Adipocyte (in vitro differentiated cells): Measurements from ENCODE around the gene JUN.

Experiments
- DNase-seq: peaks from one replicate; pipeline ENCODE4 v3.0.0-alpha.2; 2015; ENCODE audit warnings: low read depth
- H3K27me3 ChIP-seq: replicated peaks from 2 replicates; pipeline ENCODE4 v1.7.0; 2013; ENCODE audit warnings: mild to moderate bottlenecking, low read length, moderate library complexity; ENCODE audit not compliant: control insufficient read depth, insufficient read depth
- H3K36me3 ChIP-seq: 2 replicates; pipeline ENCODE4 v1.7.0; 2013; ENCODE audit warnings: low read length, mild to moderate bottlenecking, moderate library complexity; ENCODE audit not compliant: control insufficient read depth, insufficient read depth, severe bottlenecking
- H3K4me1 ChIP-seq: 2 replicates; pipeline ENCODE4 v1.7.0; 2013; ENCODE audit warnings: mild to moderate bottlenecking, low read length, moderate library complexity; ENCODE audit not compliant: control insufficient read depth, insufficient read depth
- H3K4me3 ChIP-seq: 2 replicates; pipeline ENCODE4 v1.7.0; 2013; ENCODE audit warnings: mild to moderate bottlenecking, low read length, moderate library complexity
- H3K9ac ChIP-seq: 2 replicates; pipeline ENCODE4 v1.7.0; 2013; ENCODE audit warnings: mild to moderate bottlenecking, low read length, moderate library complexity
- H3K9me3 ChIP-seq: 2 replicates; pipeline ENCODE4 v1.7.0; 2013; ENCODE audit warnings: mild to moderate bottlenecking, low read length, moderate library complexity; ENCODE audit not compliant: control insufficient read depth

Gene JUN

DNA sequence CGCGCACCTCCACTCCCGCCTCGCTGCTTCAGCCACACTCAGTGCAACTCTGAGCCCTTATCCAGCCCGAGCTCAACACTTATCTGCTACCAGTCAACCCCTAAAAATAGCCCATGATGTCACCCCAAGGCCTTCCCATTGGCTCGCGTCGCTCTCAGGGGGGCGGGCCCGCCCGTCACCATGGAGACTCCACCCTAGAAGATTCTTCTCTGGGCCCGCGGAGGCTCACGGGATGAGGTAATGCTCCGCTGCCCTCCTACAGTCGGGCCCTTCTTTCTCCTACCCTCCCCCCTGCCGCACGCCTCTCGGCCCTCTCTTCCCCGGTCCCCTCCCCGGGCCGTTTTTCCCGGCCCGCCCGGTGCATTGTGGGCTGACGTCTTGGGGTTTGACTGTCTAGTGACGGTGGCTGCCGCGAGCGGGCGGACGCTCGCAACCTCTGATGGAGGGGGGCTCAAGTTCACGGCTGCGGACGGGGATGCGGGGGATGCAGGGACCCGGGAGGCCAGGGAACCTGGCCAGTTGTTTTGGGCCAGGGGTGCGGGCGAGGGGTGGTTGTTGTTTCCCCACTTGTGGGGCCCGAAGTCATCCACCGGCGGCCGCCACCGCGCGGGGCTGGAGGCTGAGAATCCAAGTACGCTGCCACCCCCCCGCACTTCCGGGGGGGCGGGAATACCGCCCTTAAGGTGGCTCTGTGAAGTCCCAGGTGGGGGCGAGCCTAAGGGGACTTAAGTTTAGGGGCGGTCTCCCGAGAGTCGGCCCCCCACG, at the start of gene JUN:
JUN (minus strand) TSS at position 55 of the 765 bp plus-strand sequence. CDS start 977 bp downstream, outside the sequence.
- peak; percentile 100 for DNase-seq
- H3K27me3 ChIP-seq = no peaks in the 10 kb centered on the region
- H3K4me1 ChIP-seq = peaks cover 31% of the 10 kb centered on the region
- peak within 1 kb of the TSS; percentile 86 for H3K4me3 ChIP-seq
- H3K9me3 ChIP-seq = no peaks in the 10 kb centered on the region
- no peaks in the 10 kb centered on the region for H3K36me3 ChIP-seq
- peak within 1 kb of the TSS; percentile 95 for H3K9ac ChIP-seq

DNA sequence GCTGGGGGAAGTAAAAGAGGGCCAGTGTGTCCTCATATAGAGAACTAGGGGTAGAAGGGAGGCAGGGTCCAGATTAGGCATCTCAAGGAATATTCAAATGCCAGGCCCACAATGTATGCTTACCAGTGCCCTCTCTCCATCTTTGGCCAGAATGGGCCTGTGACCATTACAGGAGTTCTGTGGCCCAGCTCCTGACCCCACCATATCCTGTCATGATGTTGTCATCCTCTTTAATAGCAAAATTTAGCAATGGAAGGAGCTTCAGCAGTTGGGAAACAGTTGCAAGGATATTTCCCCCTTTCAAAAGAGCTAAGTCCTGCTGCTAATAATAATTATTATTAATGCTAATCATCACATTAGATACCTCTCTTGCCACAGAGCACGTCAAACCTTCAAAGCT, 49.3 kb upstream of the JUN start:
- H3K36me3 ChIP-seq = no peaks in the 10 kb centered on the region
- H3K4me1 ChIP-seq = peaks cover 10% of the 10 kb centered on the region
- peaks cover 4% of the 10 kb centered on the region for H3K9me3 ChIP-seq
- H3K9ac ChIP-seq = no peak overlapping the region
- no peak for DNase-seq
- no peaks in the 10 kb centered on the region for H3K27me3 ChIP-seq
- H3K4me3 ChIP-seq = no peak overlapping the region

DNA sequence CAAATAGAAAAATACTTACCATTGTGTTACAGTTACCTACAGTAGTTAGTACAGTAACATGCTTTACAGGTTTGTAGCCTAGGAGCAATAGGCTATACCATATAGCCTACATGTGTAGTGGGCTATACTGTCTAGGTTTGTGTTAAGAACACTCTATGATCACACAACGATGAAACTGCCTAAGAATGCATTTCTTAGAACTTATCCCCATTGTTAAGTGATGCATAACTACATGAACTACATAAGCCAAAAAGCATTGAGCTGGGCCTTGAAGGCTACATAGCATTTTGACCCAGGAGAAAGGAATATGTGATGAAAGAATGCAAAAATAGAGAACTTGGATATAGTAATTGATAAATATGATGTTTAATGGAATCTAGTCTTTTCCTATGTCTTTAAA, 46.4 kb upstream of the JUN start:
- no peak overlapping the region for H3K9ac ChIP-seq

DNA sequence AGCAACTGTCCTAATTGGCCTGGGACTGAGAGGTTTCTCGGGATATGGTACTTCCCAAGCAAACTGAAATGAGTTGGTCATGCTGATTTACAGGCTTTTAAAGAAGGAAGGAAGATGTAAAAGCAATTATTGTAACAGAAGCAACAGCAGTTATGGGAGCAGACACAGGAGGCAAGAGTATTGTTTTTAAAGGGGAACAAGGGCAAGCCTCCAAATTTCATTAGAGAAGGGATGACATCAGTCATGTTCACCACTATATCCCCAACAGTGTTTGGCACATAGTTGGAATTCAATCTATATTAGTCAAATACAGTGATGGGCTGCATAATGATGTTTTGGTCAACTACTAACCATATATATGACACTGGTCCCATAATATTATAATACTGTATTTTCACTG, 46.0 kb upstream of the JUN start:
- DNase-seq = no peak
- Histone ChIP-seq H3K9ac (no peak overlapping the region), H3K36me3 (no peaks in the 10 kb centered on the region), H3K4me3 (no peak overlapping the region), H3K4me1 (no peaks in the 10 kb centered on the region), H3K27me3 (no peaks in the 10 kb centered on the region), H3K9me3 (peaks cover 24% of the 10 kb centered on the region)

More for the DNA sequence above, 46.4 kb upstream of the JUN start:
- no peaks in the 10 kb centered on the region for H3K36me3 ChIP-seq
- H3K9me3 ChIP-seq = peaks cover 24% of the 10 kb centered on the region
- no peak for DNase-seq
- H3K4me1 ChIP-seq = no peaks in the 10 kb centered on the region
- H3K27me3 ChIP-seq = no peaks in the 10 kb centered on the region
- no peak overlapping the region for H3K4me3 ChIP-seq

DNA sequence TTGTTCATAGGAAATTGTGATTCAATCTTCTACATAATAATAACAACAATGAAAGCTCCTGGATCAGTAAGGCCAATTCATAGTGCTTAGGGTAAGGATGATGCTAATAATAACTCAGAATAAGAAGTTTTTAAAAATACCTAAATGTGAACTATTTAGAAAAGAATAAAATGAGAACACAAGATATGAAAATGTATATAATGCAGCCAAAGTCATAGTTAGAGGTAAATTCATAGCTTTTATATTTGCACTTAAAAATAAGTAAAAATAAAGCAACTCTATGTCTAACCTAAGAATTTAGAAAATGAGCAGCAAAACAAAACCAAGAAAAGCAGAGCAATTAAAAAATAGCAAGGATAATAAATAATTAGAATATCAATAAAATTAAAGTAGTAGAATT, 43.5 kb upstream of the JUN start:
- H3K9me3 ChIP-seq = peaks cover 24% of the 10 kb centered on the region
- no peak for DNase-seq
- no peaks in the 10 kb centered on the region for H3K27me3 ChIP-seq
- peaks cover 12% of the 10 kb centered on the region for H3K4me1 ChIP-seq
- no peaks in the 10 kb centered on the region for H3K36me3 ChIP-seq
- peak overlapping the region; percentile 29 for H3K4me3 ChIP-seq
- H3K9ac ChIP-seq = no peak overlapping the region

DNA sequence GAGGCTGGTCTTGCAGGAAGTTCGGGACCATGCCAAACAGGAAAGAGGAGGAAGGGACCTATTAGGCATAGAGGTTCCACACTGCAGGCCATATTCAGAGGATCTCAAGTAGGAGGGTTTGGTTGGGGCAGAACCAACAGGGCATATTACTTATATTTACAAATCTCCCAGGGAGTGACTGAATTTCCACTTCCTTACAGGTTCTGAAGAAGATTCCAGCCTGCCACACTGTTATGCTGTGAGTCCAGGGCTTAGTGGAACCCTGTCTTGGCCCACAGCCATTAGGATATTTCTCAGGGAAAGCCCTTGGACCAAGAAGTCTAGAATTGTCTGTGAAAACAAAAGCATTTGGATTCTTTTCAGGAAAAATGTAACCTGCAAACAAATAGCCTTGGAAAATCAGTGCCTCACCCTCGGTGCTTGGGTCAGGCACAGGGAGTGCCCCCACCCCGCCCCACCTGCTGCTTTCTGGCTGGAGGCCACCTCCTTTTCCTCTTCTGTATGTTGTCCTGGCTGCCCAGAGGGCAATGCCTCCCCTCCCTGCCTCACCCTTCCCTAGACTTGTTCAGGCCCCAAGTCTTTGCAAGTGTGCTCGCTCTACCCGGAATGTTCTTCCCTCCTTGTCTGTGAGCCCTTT, 41.0 kb upstream of the JUN start:
- Histone ChIP-seq H3K9me3 (peaks cover 24% of the 10 kb centered on the region), H3K27me3 (no peaks in the 10 kb centered on the region), H3K4me1 (peaks cover 12% of the 10 kb centered on the region), H3K9ac (no peak overlapping the region), H3K4me3 (no peak overlapping the region), H3K36me3 (no peaks in the 10 kb centered on the region)
- DNase-seq = no peak

DNA sequence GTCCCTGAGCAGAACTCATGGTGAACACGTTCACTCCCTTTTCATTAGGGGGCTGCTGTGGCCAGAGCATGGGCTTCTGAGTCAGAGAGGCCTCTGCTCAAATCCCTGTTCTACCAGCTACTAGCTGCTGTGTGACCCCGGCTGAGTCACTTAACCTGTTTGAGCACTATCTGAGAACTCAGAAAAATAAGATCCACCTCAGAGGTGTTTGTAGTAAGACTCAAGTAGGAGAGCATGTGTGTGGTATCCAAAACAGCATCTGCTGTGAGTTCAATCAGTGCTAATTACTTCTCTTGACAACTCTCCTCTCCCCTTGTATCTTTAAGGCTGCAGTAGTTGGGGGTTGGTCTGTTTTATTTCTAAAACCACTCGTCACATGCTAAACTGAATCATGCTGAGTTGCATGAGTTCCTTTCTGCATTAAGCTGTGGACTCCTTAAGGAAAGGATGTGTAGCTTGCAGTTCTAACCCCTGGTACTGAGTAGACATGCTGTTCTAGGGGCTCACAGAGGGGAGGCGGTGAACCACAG, 39.7 kb upstream of the JUN start:
- H3K36me3 ChIP-seq = no peaks in the 10 kb centered on the region
- H3K4me3 ChIP-seq = no peak overlapping the region
- H3K9ac ChIP-seq = peak overlapping the region; percentile 21
- H3K9me3 ChIP-seq = peaks cover 24% of the 10 kb centered on the region
- DNase-seq = peak; percentile 71
- H3K4me1 ChIP-seq = peaks cover 12% of the 10 kb centered on the region
- H3K27me3 ChIP-seq = no peaks in the 10 kb centered on the region

DNA sequence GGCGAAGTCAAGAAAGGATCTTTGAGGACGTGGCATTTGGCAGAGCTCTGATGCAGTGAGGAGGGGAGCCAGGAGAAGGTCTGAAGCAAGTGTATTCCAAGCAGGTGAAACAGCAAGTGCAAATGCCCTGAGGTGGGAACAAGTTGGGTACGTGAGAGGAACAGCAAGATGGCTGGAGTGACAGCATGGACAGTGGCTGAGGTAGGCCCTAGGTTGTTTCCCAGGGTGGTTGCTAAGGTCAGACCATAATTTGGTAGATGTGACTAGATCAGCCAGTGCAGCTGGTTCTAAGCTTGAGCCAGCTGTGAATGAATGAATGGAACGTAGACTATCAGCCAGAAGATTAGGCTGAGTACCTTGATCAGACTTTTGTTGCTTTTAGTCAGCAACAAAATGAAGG, 37.5 kb upstream of the JUN start:
- Histone ChIP-seq H3K27me3 (no peaks in the 10 kb centered on the region), H3K9me3 (peaks cover 1% of the 10 kb centered on the region), H3K4me3 (no peak overlapping the region), H3K36me3 (no peaks in the 10 kb centered on the region), H3K4me1 (peaks cover 24% of the 10 kb centered on the region), H3K9ac (no peak overlapping the region)
- no peak for DNase-seq

- DNase-seq = no peak
- H3K4me1 ChIP-seq = peaks cover 36% of the 10 kb centered on the region
- no peak overlapping the region for H3K9ac ChIP-seq
- H3K9me3 ChIP-seq = no peaks in the 10 kb centered on the region
- H3K27me3 ChIP-seq = no peaks in the 10 kb centered on the region
- no peak overlapping the region for H3K4me3 ChIP-seq
- no peaks in the 10 kb centered on the region for H3K36me3 ChIP-seq
Measured at GRCh38 chr1:58818976-58819375, 35.1 kb upstream of the JUN start.

DNA sequence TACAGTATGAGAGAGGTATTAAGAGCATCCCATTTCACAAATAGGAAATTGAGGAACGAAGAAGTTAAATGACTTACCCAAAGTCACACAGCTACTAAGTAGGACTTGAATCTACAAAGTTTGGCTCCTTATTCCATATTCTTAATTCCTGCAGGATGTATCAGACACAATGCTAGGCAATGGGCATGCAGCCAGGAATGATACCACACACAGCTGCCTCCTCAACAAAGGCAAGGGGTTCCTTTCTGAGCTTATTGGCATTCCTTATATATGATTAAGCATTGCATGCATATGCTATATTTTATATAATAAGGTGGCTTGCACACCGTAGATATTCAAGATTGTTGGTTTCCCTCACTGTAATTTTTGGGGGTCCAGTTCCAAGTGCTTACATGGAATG, 34.2 kb upstream of the JUN start:
- Histone ChIP-seq H3K9ac (no peak overlapping the region), H3K27me3 (no peaks in the 10 kb centered on the region), H3K4me3 (no peak overlapping the region), H3K36me3 (no peaks in the 10 kb centered on the region), H3K4me1 (peaks cover 27% of the 10 kb centered on the region), H3K9me3 (no peaks in the 10 kb centered on the region)
- DNase-seq = peak; percentile 81

DNA sequence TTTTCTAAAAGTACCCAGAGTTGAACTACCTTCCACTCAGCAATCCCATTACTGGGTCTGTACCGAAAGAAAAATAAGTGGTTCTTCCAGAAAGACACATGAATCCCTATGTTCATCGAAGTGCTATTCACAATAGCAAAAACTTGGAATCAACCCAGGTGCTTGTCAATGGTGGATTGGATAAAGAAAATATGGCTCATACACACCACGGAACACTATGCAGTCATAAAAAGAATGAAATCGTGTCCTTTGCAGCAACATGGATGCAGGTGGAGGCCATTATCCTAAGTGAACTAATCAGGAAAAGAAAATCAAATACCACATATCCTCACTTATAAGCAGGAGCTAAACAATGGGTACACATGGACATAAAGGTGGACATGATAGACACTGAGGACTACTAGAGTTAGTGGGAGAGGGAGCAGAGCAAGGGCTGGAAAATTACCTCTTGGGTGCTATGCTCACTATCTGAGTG, 32.9 kb upstream of the JUN start:
- Histone ChIP-seq H3K9ac (peak overlapping the region; percentile 95), H3K4me1 (peaks cover 26% of the 10 kb centered on the region), H3K36me3 (no peaks in the 10 kb centered on the region), H3K4me3 (peak overlapping the region; percentile 87), H3K9me3 (no peaks in the 10 kb centered on the region), H3K27me3 (no peaks in the 10 kb centered on the region)
- DNase-seq = no peak
